Stomach (tissue), 4 donors: ENCODE measurements around the gene IRF8.

ENCODE experiments used
- CTCF ChIP-seq, 7 experiments: fragments of 450-650 bp in 4 of 7; fragments of 200-600 bp in 3 of 7; sonication (generic) in 3 of 7; IDR thresholded peaks; one replicate each; pipeline ENCODE4 v1.5.1; 2016 to 2019; ENCODE audit warnings: antibody characterized with exemption in 7 of 7, control low read depth in 2 of 7, mild to moderate bottlenecking in 1 of 7
- EP300 ChIP-seq: sonication (generic); formaldehyde crosslinking; IDR thresholded peaks from one replicate; pipeline ENCODE4 v1.6.1; 2017; ENCODE audit warnings: antibody characterized with exemption
- POLR2A ChIP-seq, 4 donors: fragments of 450-650 bp; IDR thresholded peaks; one replicate each; pipeline ENCODE4 v1.6.1; 2016; ENCODE audit warnings: antibody characterized with exemption in 4 of 4, control low read depth in 2 of 4, mild to moderate bottlenecking in 1 of 4, moderate library complexity in 1 of 4
- POLR2AphosphoS5 ChIP-seq, 3 donors: sonication (generic); formaldehyde crosslinking; IDR thresholded peaks; one replicate each; pipeline ENCODE4 v1.6.1; 2016; ENCODE audit warnings: antibody characterized with exemption in 3 of 3

GRCh38 chr16:85960486-85961046, 61.6 kb downstream of the IRF8 start:
- no peak for TF ChIP-seq CTCF (IDR thresholded peaks at IDR 0.05)
- TF ChIP-seq POLR2A (IDR thresholded peaks at IDR 0.05), result no peak
- TF ChIP-seq POLR2AphosphoS5 (IDR thresholded peaks at IDR 0.05), result no peak
- no peak for TF ChIP-seq EP300
